ENCODE measurements around the gene GSDME.
A peak's percentile ranks its signal among the peaks of the same experiment; 100 is the strongest.

GSDME gene

GRCh38 chr7:24748521-24748920 is 8.7 kb downstream of the GSDME start:
- H3K18ac ChIP-seq (ENCODE audit: low read length): no peak overlapping the region
- H3K27ac ChIP-seq (replicated peaks; ENCODE audit: low read length): no peak overlapping the region
- WGBS, 2 donors (ENCODE audit: extremely low coverage in 2 of 2, insufficient read length in 2 of 2, insufficient replicate concordance in 1 of 2): no CpG with 5 or more reads among the region's 2 CpGs

GRCh38 chr7:24745355-24745754 is 11.9 kb downstream of the GSDME start:
- Histone ChIP-seq H2AFZ (ENCODE audit: low read length) (no peak overlapping the region), H3K27ac (replicated peaks; ENCODE audit: low read length) (no peak overlapping the region), H4K8ac (ENCODE audit: low read depth, low read length) (no peak overlapping the region), H3K4ac (ENCODE audit: low read length) (no peak overlapping the region), H3K14ac (ENCODE audit: low read length) (no peak overlapping the region), H2BK15ac (ENCODE audit: low read length) (no peak overlapping the region), H3K4me1 (ENCODE audit: control insufficient read depth in 2 of 2, insufficient read depth in 1 of 2, low read depth in 1 of 2, low read length in 2 of 2) (no peaks in the 10 kb centered on the region), H2BK12ac (ENCODE audit: low read length) (no peak overlapping the region), H3K23ac (ENCODE audit: low read depth, low read length, poor library complexity) (no peak overlapping the region), H4K91ac (ENCODE audit: low read depth, low read length, poor library complexity) (no peak overlapping the region), H2AK5ac (ENCODE audit: low read depth, low read length) (no peak overlapping the region), H3K9me3 (replicated peaks in 1 of 2; ENCODE audit: control insufficient read depth in 2 of 2, insufficient read depth in 1 of 2, low read depth in 1 of 2, low read length in 2 of 2) (peaks cover 0 to 2% of the 10 kb centered on the region in 2 donors), H2BK120ac (ENCODE audit: low read depth, low read length) (no peak overlapping the region), H3K18ac (ENCODE audit: low read length) (no peak overlapping the region), H3K4me2 (ENCODE audit: insufficient read depth, low read length, poor library complexity, severe bottlenecking) (no peak overlapping the region), H3K9ac (ENCODE audit: low read depth, low read length, poor library complexity) (no peak overlapping the region), H3K4me3 (ENCODE audit: low read length in 2 of 2) (no peak overlapping the region), H3K36me3 (replicated peaks in 1 of 2; ENCODE audit: control insufficient read depth in 2 of 2, insufficient read depth in 2 of 2, low read length in 2 of 2) (peaks cover 0 to 3% of the 10 kb centered on the region in 2 donors), H2BK5ac (ENCODE audit: low read length) (no peak overlapping the region), H3K79me1 (ENCODE audit: low read depth, low read length) (no peaks in the 10 kb centered on the region), H3K27me3 (ENCODE audit: control insufficient read depth in 3 of 3, insufficient read depth in 3 of 3, low read depth in 1 of 3, low read length in 3 of 3) (no peaks in the 10 kb centered on the region)
- DNase-seq (ENCODE audit: low spot score): no peak

More at GRCh38 chr7:24748521-24748920, 8.7 kb downstream of the GSDME start:
- Histone ChIP-seq H2AK5ac (ENCODE audit: low read depth, low read length) (no peak overlapping the region), H2BK5ac (ENCODE audit: low read length) (no peak overlapping the region), H3K79me1 (ENCODE audit: low read depth, low read length) (no peaks in the 10 kb centered on the region), H3K9me3 (replicated peaks in 1 of 2; ENCODE audit: control insufficient read depth in 2 of 2, insufficient read depth in 1 of 2, low read depth in 1 of 2, low read length in 2 of 2) (no peaks in the 10 kb centered on the region), H3K4ac (ENCODE audit: low read length) (no peak overlapping the region), H2BK120ac (ENCODE audit: low read depth, low read length) (no peak overlapping the region), H3K4me3 (ENCODE audit: low read length in 2 of 2) (no peak overlapping the region), H3K9ac (ENCODE audit: low read depth, low read length, poor library complexity) (no peak overlapping the region), H3K4me1 (ENCODE audit: control insufficient read depth in 2 of 2, insufficient read depth in 1 of 2, low read depth in 1 of 2, low read length in 2 of 2) (peaks cover 0 to 4% of the 10 kb centered on the region in 2 donors), H4K91ac (ENCODE audit: low read depth, low read length, poor library complexity) (no peak overlapping the region), H2BK12ac (ENCODE audit: low read length) (no peak overlapping the region), H3K36me3 (replicated peaks in 1 of 2; ENCODE audit: control insufficient read depth in 2 of 2, insufficient read depth in 2 of 2, low read length in 2 of 2) (peaks cover 0 to 3% of the 10 kb centered on the region in 2 donors), H3K27me3 (ENCODE audit: control insufficient read depth in 3 of 3, insufficient read depth in 3 of 3, low read depth in 1 of 3, low read length in 3 of 3) (no peaks in the 10 kb centered on the region), H3K14ac (ENCODE audit: low read length) (no peak overlapping the region), H2BK15ac (ENCODE audit: low read length) (no peak overlapping the region), H2AFZ (ENCODE audit: low read length) (no peak overlapping the region), H3K23ac (ENCODE audit: low read depth, low read length, poor library complexity) (no peak overlapping the region), H4K8ac (ENCODE audit: low read depth, low read length) (no peak overlapping the region), H3K4me2 (ENCODE audit: insufficient read depth, low read length, poor library complexity, severe bottlenecking) (no peak overlapping the region)
- DNase-seq (ENCODE audit: low spot score): no peak

- Histone ChIP-seq H4K8ac (ENCODE audit: low read depth, low read length) (no peak overlapping the region), H3K4me2 (ENCODE audit: insufficient read depth, low read length, poor library complexity, severe bottlenecking) (no peak overlapping the region), H3K18ac (ENCODE audit: low read length) (no peak overlapping the region), H2AFZ (ENCODE audit: low read length) (no peak overlapping the region), H3K79me1 (ENCODE audit: low read depth, low read length) (no peaks in the 10 kb centered on the region), H2BK15ac (ENCODE audit: low read length) (no peak overlapping the region), H2BK5ac (ENCODE audit: low read length) (no peak overlapping the region), H2BK120ac (ENCODE audit: low read depth, low read length) (no peak overlapping the region), H3K4me1 (ENCODE audit: control insufficient read depth in 2 of 2, insufficient read depth in 1 of 2, low read depth in 1 of 2, low read length in 2 of 2) (no peaks in the 10 kb centered on the region), H3K4me3 (ENCODE audit: low read length in 2 of 2) (no peak overlapping the region), H3K27me3 (ENCODE audit: control insufficient read depth in 3 of 3, insufficient read depth in 3 of 3, low read depth in 1 of 3, low read length in 3 of 3) (no peaks in the 10 kb centered on the region), H3K9ac (ENCODE audit: low read depth, low read length, poor library complexity) (no peak overlapping the region), H3K27ac (replicated peaks; ENCODE audit: low read length) (no peak overlapping the region), H3K9me3 (replicated peaks in 1 of 2; ENCODE audit: control insufficient read depth in 2 of 2, insufficient read depth in 1 of 2, low read depth in 1 of 2, low read length in 2 of 2) (peaks cover 2 to 4% of the 10 kb centered on the region in 2 donors), H3K4ac (ENCODE audit: low read length) (no peak overlapping the region), H3K23ac (ENCODE audit: low read depth, low read length, poor library complexity) (peak overlapping the region; percentile 63), H4K91ac (ENCODE audit: low read depth, low read length, poor library complexity) (no peak overlapping the region), H3K14ac (ENCODE audit: low read length) (no peak overlapping the region), H2AK5ac (ENCODE audit: low read depth, low read length) (peak overlapping the region; percentile 74), H3K36me3 (replicated peaks in 1 of 2; ENCODE audit: control insufficient read depth in 2 of 2, insufficient read depth in 2 of 2, low read length in 2 of 2) (no peaks in the 10 kb centered on the region), H2BK12ac (ENCODE audit: low read length) (no peak overlapping the region)
- DNase-seq (ENCODE audit: low spot score): no peak
- WGBS, 2 donors (ENCODE audit: extremely low coverage in 2 of 2, insufficient read length in 2 of 2, insufficient replicate concordance in 1 of 2): no CpG with 5 or more reads among the region's 6 CpGs
Observed at GRCh38 chr7:24743471-24743870, 13.8 kb downstream of the GSDME start.

- Histone ChIP-seq H3K14ac (ENCODE audit: low read length) (no peak overlapping the region), H3K4me3 (ENCODE audit: low read length in 2 of 2) (no peak overlapping the region), H3K23ac (ENCODE audit: low read depth, low read length, poor library complexity) (no peak overlapping the region), H3K9me3 (replicated peaks in 1 of 2; ENCODE audit: control insufficient read depth in 2 of 2, insufficient read depth in 1 of 2, low read depth in 1 of 2, low read length in 2 of 2) (peaks cover 2 to 7% of the 10 kb centered on the region in 2 donors), H3K27ac (replicated peaks; ENCODE audit: low read length) (no peak overlapping the region), H3K4me2 (ENCODE audit: insufficient read depth, low read length, poor library complexity, severe bottlenecking) (no peak overlapping the region), H2BK12ac (ENCODE audit: low read length) (no peak overlapping the region), H3K4ac (ENCODE audit: low read length) (no peak overlapping the region), H2AFZ (ENCODE audit: low read length) (no peak overlapping the region), H2BK120ac (ENCODE audit: low read depth, low read length) (no peak overlapping the region), H3K36me3 (replicated peaks in 1 of 2; ENCODE audit: control insufficient read depth in 2 of 2, insufficient read depth in 2 of 2, low read length in 2 of 2) (no peaks in the 10 kb centered on the region), H2BK5ac (ENCODE audit: low read length) (no peak overlapping the region), H2AK5ac (ENCODE audit: low read depth, low read length) (no peak overlapping the region), H3K9ac (ENCODE audit: low read depth, low read length, poor library complexity) (no peak overlapping the region), H3K4me1 (ENCODE audit: control insufficient read depth in 2 of 2, insufficient read depth in 1 of 2, low read depth in 1 of 2, low read length in 2 of 2) (no peaks in the 10 kb centered on the region), H3K27me3 (ENCODE audit: control insufficient read depth in 3 of 3, insufficient read depth in 3 of 3, low read depth in 1 of 3, low read length in 3 of 3) (no peaks in the 10 kb centered on the region), H3K79me1 (ENCODE audit: low read depth, low read length) (no peaks in the 10 kb centered on the region), H4K8ac (ENCODE audit: low read depth, low read length) (no peak overlapping the region), H4K91ac (ENCODE audit: low read depth, low read length, poor library complexity) (no peak overlapping the region), H3K18ac (ENCODE audit: low read length) (no peak overlapping the region), H2BK15ac (ENCODE audit: low read length) (no peak overlapping the region)
- no CpG with 5 or more reads among the region's 9 CpGs for WGBS, 2 donors (ENCODE audit: extremely low coverage in 2 of 2, insufficient read length in 2 of 2, insufficient replicate concordance in 1 of 2)
- no peak for DNase-seq (ENCODE audit: low spot score)
Observed at GRCh38 chr7:24742506-24743162, 14.6 kb downstream of the GSDME start.
